HG03064 (cell line): ENCODE results near the gene MRPL48.
A peak's percentile ranks its signal among the peaks of the same experiment; 100 is the strongest.
"Not testable (repeated sequence)": the region's sequence is repeated elsewhere in the genome, so short reads cannot be mapped to it uniquely, and the experiment has no call there.

Experiments
- ATAC-seq: cut with Tn5 transposase; IDR thresholded peaks from one replicate; pipeline ENCODE4 v1.9.1; 2021; ENCODE audit warnings: low read depth; ENCODE audit not compliant: unreplicated experiment

Gene MRPL48

GRCh38 chr11:73770811-73771210 is 16.9 kb upstream of the MRPL48 start:
- ATAC-seq = not testable (repeated sequence)

- ATAC-seq = peak; percentile 99
Observed at GRCh38 chr11:73779084-73779902, 8.4 kb upstream of the MRPL48 start.

- no peak for ATAC-seq
Observed at GRCh38 chr11:73781303-73781702, 6.4 kb upstream of the MRPL48 start.

GRCh38 chr11:73783483-73784020 is 4.1 kb upstream of the MRPL48 start:
- no peak for ATAC-seq

- no peak for ATAC-seq
Observed at GRCh38 chr11:73784080-73784634, 3.5 kb upstream of the MRPL48 start.

- no peak for ATAC-seq
Observed at GRCh38 chr11:73784734-73785133, 2.9 kb upstream of the MRPL48 start.

GRCh38 chr11:73785467-73785866 is 2.2 kb upstream of the MRPL48 start:
- ATAC-seq = not testable (repeated sequence)

- no peak for ATAC-seq
Observed at GRCh38 chr11:73787051-73787642, 527 bp upstream of the MRPL48 start.

- no peak for ATAC-seq
Observed at GRCh38 chr11:73789279-73789670, 1.6 kb downstream of the MRPL48 start.

- ATAC-seq = no peak
Observed at GRCh38 chr11:73792584-73792983, 4.9 kb downstream of the MRPL48 start.

- ATAC-seq = no peak
Observed at GRCh38 chr11:73795925-73796632, 8.4 kb downstream of the MRPL48 start.

- ATAC-seq = no peak
Observed at GRCh38 chr11:73797457-73797856, 9.8 kb downstream of the MRPL48 start.

GRCh38 chr11:73800276-73800806 is 12.7 kb downstream of the MRPL48 start:
- ATAC-seq = no peak

- ATAC-seq = no peak
Observed at GRCh38 chr11:73801136-73801535, 13.5 kb downstream of the MRPL48 start.

- no peak for ATAC-seq
Observed at GRCh38 chr11:73804712-73805111, 17.0 kb downstream of the MRPL48 start.

GRCh38 chr11:73808052-73808451 is 20.4 kb downstream of the MRPL48 start:
- no peak for ATAC-seq

- no peak for ATAC-seq
Observed at GRCh38 chr11:73810637-73811036, 23.0 kb downstream of the MRPL48 start.

GRCh38 chr11:73812234-73812633 is 24.6 kb downstream of the MRPL48 start:
- no peak for ATAC-seq

- no peak for ATAC-seq
Observed at GRCh38 chr11:73814812-73815211, 27.1 kb downstream of the MRPL48 start.

- ATAC-seq = no peak
Observed at GRCh38 chr11:73818846-73819245, 31.2 kb downstream of the MRPL48 start.

GRCh38 chr11:73830261-73830660 is 42.6 kb downstream of the MRPL48 start:
- ATAC-seq = no peak
